Endothelial cell of umbilical vein (primary cell): ENCODE data around the gene MAL. TPM values are rescaled to one million over a fixed set of nuclear protein-coding genes. Genes with fewer than 3 reads are reported as not detected.

ENCODE experiments used
- BruUV-seq: library from RNA; stranded (reverse); fragments of 400-500 nt; replicated peaks from 2 replicates; lab custom pipeline; 2021; lab: Mats Ljungman, UMichigan
- CTCF ChIA-PET: fragments of 300-600, 350-600 bp; sonication (Branson Sonifier 250); formaldehyde crosslinking; loops from one replicate; lab custom pipeline; 2021; ENCODE audit warnings: antibody characterized with exemption, inconsistent platforms; lab: Charles Lee
- POLR2A ChIA-PET: fragments of 300-600, 350-600 bp; sonication (Branson Sonifier 250); formaldehyde crosslinking; loops from one replicate; lab custom pipeline; 2021; ENCODE audit warnings: antibody characterized with exemption, inconsistent platforms; lab: Charles Lee
- DNase-seq: peaks from one replicate; pipeline ENCODE4 v3.0.0-alpha.2; 2011; ENCODE audit warnings: low read depth, low spot score
- FAIRE-seq: peaks from 2 replicates; lab custom pipeline; 2011; peaks lifted over from hg19 to GRCh38; lab: Jason Lieb, UNC
- H2AFZ ChIP-seq: 2 replicates; pipeline ENCODE4 v1.6.0; 2012; ENCODE audit warnings: low read depth, low read length, control low read depth, inconsistent platforms
- H3K27ac ChIP-seq: 2 replicates; pipeline ENCODE4 v1.5.1; 2011; ENCODE audit warnings: low read depth, mild to moderate bottlenecking, control low read depth, low read length, moderate library complexity; ENCODE audit not compliant: insufficient read depth
- H3K27me3 ChIP-seq, 2 experiments: 2 replicates each; pipeline versions ENCODE4 v1.6.0 to v1.6.1; 2011; ENCODE audit warnings: low read length in 2 of 2, mixed read lengths in 1 of 2; ENCODE audit not compliant: control insufficient read depth in 2 of 2, insufficient read depth in 2 of 2
- H3K36me3 ChIP-seq, 2 experiments: 2 replicates in 1 of 2; 3 replicates in 1 of 2; pipeline ENCODE4 v1.5.1; 2011; ENCODE audit warnings: low read length in 2 of 2, mild to moderate bottlenecking in 1 of 2, moderate library complexity in 1 of 2; ENCODE audit not compliant: control insufficient read depth in 2 of 2, insufficient read depth in 2 of 2; ENCODE audit errors: extremely low read depth in 1 of 2
- H3K4me1 ChIP-seq: 3 replicates; pipeline ENCODE4 v1.5.1; 2011; ENCODE audit warnings: mild to moderate bottlenecking, low read length; ENCODE audit not compliant: control insufficient read depth, insufficient read depth; ENCODE audit errors: extremely low read depth
- H3K4me2 ChIP-seq: 2 replicates; pipeline ENCODE4 v1.6.1; 2011; ENCODE audit warnings: low read length, control low read depth, mixed read lengths; ENCODE audit not compliant: insufficient read depth
- H3K4me3 ChIP-seq, 3 experiments: fragments of 200-600 bp in 1 of 3; sonication (generic), shearing (Covaris generic) in 1 of 3; replicated peaks in 1 of 3; 2 replicates each; pipeline ENCODE4 v1.5.1; 2011 to 2016; ENCODE audit warnings: control low read depth in 3 of 3, low read length in 3 of 3, mild to moderate bottlenecking in 2 of 3, inconsistent platforms in 1 of 3, low read depth in 1 of 3, moderate library complexity in 1 of 3; ENCODE audit not compliant: insufficient read depth in 1 of 3
- H3K79me2 ChIP-seq: 2 replicates; pipeline ENCODE4 v1.6.0; 2012; ENCODE audit warnings: low read length, inconsistent platforms; ENCODE audit not compliant: control insufficient read depth, insufficient read depth
- H3K9ac ChIP-seq: replicated peaks from 2 replicates; pipeline ENCODE3; 2011; ENCODE audit warnings: low read length, control low read depth; ENCODE audit not compliant: insufficient read depth; ENCODE audit errors: extremely low read depth
- H3K9me1 ChIP-seq: replicated peaks from 3 replicates; pipeline ENCODE4 v1.6.0; 2011; ENCODE audit warnings: mild to moderate bottlenecking, low read length; ENCODE audit not compliant: control insufficient read depth, insufficient read depth; ENCODE audit errors: extremely low read depth
- H3K9me3 ChIP-seq: replicated peaks from 2 replicates; pipeline ENCODE4 v1.5.1; 2012; ENCODE audit warnings: low read length, inconsistent platforms; ENCODE audit not compliant: control insufficient read depth, insufficient read depth
- H4K20me1 ChIP-seq: replicated peaks from 2 replicates; pipeline ENCODE3; 2011; ENCODE audit warnings: mild to moderate bottlenecking, low read length; ENCODE audit not compliant: control insufficient read depth, insufficient read depth; ENCODE audit errors: extremely low read depth
- CTCF ChIP-seq, 2 donors: IDR thresholded peaks; 1 replicate in 1 of 2; 2 replicates in 1 of 2; pipeline ENCODE4 v1.5.1; 2011; ENCODE audit warnings: low read length in 2 of 2, mild to moderate bottlenecking in 2 of 2, moderate library complexity in 2 of 2, control low read depth in 1 of 2, inconsistent platforms in 1 of 2, low read depth in 1 of 2; ENCODE audit not compliant: insufficient read depth in 1 of 2; ENCODE audit errors: extremely low read depth in 1 of 2
- EZH2 ChIP-seq: IDR thresholded peaks from 2 replicates; pipeline ENCODE4 v1.6.1; 2012; ENCODE audit warnings: borderline replicate concordance, low read depth, mild to moderate bottlenecking, moderate library complexity, low read length, inconsistent platforms; ENCODE audit not compliant: severe bottlenecking
- FOS ChIP-seq: IDR thresholded peaks from 2 replicates; pipeline ENCODE4 v1.6.1; 2011; ENCODE audit warnings: mild to moderate bottlenecking, low read length, moderate library complexity, borderline replicate concordance; ENCODE audit not compliant: insufficient read depth
- GATA2 ChIP-seq: IDR thresholded peaks from 2 replicates; pipeline ENCODE4 v1.7.0; 2011; ENCODE audit warnings: low read depth, mild to moderate bottlenecking, moderate library complexity, mixed read lengths, low read length; ENCODE audit not compliant: insufficient read length, insufficient read depth
- JUN ChIP-seq: IDR thresholded peaks from 2 replicates; pipeline ENCODE4 v1.6.1; 2011; ENCODE audit warnings: borderline replicate concordance, low read depth; ENCODE audit not compliant: insufficient read length, insufficient read depth
- MAX ChIP-seq: IDR thresholded peaks from 2 replicates; pipeline ENCODE4 v1.6.1; 2011; ENCODE audit not compliant: insufficient read depth, insufficient read length
- MYC ChIP-seq: IDR thresholded peaks from one replicate; pipeline ENCODE4 v1.6.1; 2011; ENCODE audit warnings: mild to moderate bottlenecking, low read depth, low read length
- POLR2A ChIP-seq: IDR thresholded peaks from 2 replicates; pipeline ENCODE4 v1.6.1; 2012; ENCODE audit warnings: low read depth, mild to moderate bottlenecking, control low read depth, low read length
- POLR2AphosphoS5 ChIP-seq: IDR thresholded peaks from 2 replicates; pipeline ENCODE4 v1.6.1; 2012; ENCODE audit warnings: low read depth, mild to moderate bottlenecking, control low read depth, low read length, moderate library complexity; ENCODE audit not compliant: insufficient read depth
- dilution Hi-C: fragments of 300-500 bp; cut with MboI; formaldehyde crosslinking; loops from one replicate; pipeline ENCODE4 v1.15.0; 2019; ENCODE audit warnings: low sequenced_read_pairs; ENCODE audit not compliant: extremely low pct_ligation_motif_present
- intact Hi-C: fragments of 100-400 bp; cut with micrococcal nuclease; formaldehyde crosslinking; loops from one replicate; pipeline ENCODE4 v1.10.0; 2022
- polyA plus RNA-seq, 4 experiments: library from polyadenylated mRNA; depleted of rRNA in 3 of 4; stranded (reverse) in 3 of 4; unstranded in 1 of 4; fragments of >200 nt; gene quantifications; 2 replicates each; pipeline versions ENCODE4 v1.2.1 to v1.2.3, GENCODE V29; 2011 to 2012; ENCODE audit warnings: missing spikeins in 1 of 4
- total RNA-seq: library from RNA; stranded (reverse); gene quantifications from 2 replicates; pipeline ENCODE4 v1.2.3, GENCODE V29; 2021

The MAL gene
- total and polyA plus RNA-seq, 2 donors (not counting 3 experiments of a cell fraction or from before 2014, with no cell fraction given): not detected

- Histone ChIP-seq H3K27me3 (peaks cover 2 to 3% of the 10 kb centered on the region in 2 experiments), H2AFZ (no peak overlapping the region), H3K4me2 (no peak overlapping the region), H3K79me2 (no peaks in the 10 kb centered on the region), H3K27ac (no peak overlapping the region), H3K9me1 (no peaks in the 10 kb centered on the region), H3K36me3 (no peaks in the 10 kb centered on the region), H3K9ac (no peak overlapping the region), H3K9me3 (no peaks in the 10 kb centered on the region), H3K4me1 (no peaks in the 10 kb centered on the region), H4K20me1 (no peaks in the 10 kb centered on the region), H3K4me3 (no peak overlapping the region)
- FAIRE-seq (no peak), DNase-seq (no peak)
- intact Hi-C loops (no loop called here), dilution Hi-C loops (no loop called here)
- TF ChIP-seq MAX (no peak), JUN (no peak), GATA2 (no peak), MYC (no peak), POLR2A (no peak), EZH2 (no peak), CTCF (IDR thresholded peaks at IDR 0.05; ENCODE audit: extremely low read depth in 1 of 2, insufficient read depth in 1 of 2, low read depth in 1 of 2, low read length in 2 of 2) (no peak), POLR2AphosphoS5 (no peak), FOS (no peak)
- CTCF ChIA-PET: no interaction called here
- BruUV-seq: no TSS peak
- POLR2A ChIA-PET: no interaction called here
Measured at GRCh38 chr2:94997981-94998930, 27.3 kb upstream of the MAL start.
